ENCODE results near the gene KCNIP1.

DNA sequence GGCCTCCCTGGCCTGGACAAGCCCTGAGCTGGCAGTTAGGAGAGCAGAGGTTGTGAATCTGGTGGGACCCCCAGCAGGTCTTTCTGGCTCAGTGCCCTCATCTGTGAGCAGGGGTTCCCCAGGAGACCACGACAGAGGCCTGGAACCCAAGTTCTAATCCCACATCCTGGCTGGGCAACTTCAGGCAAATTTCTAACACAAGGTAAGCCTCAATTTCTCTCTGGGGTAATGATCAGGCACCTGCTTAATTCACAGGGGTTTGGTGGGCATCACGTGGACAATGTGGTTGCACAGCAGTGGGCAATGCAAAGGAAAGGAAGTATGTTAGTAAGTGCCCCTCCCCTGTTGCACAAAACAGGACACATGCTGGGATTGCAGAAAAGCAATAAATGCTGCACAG, 1.9 kb upstream of the KCNIP1 start:
- TF ChIP-seq EP300 (IDR thresholded peaks at IDR 0.05) (no peak), POLR2A (IDR thresholded peaks at IDR 0.05; ENCODE audit: low read depth) (no peak), POLR2AphosphoS5 (IDR thresholded peaks at IDR 0.05) (no peak)
- TF ChIP-seq, protein P1, sequence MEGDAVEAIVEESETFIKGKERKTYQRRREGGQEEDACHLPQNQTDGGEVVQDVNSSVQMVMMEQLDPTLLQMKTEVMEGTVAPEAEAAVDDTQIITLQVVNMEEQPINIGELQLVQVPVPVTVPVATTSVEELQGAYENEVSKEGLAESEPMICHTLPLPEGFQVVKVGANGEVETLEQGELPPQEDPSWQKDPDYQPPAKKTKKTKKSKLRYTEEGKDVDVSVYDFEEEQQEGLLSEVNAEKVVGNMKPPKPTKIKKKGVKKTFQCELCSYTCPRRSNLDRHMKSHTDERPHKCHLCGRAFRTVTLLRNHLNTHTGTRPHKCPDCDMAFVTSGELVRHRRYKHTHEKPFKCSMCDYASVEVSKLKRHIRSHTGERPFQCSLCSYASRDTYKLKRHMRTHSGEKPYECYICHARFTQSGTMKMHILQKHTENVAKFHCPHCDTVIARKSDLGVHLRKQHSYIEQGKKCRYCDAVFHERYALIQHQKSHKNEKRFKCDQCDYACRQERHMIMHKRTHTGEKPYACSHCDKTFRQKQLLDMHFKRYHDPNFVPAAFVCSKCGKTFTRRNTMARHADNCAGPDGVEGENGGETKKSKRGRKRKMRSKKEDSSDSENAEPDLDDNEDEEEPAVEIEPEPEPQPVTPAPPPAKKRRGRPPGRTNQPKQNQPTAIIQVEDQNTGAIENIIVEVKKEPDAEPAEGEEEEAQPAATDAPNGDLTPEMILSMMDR (IDR thresholded peaks at IDR 0.05) = no peak

Measured in esophagus muscularis mucosa (tissue), 4 donors.